ENCODE data around the gene RPS6KA2. TPM values are rescaled to one million over a fixed set of nuclear protein-coding genes. Genes with fewer than 3 reads are reported as not detected.
A peak's percentile ranks its signal among the peaks of the same experiment; 100 is the strongest.

The RPS6KA2 gene
- polyA plus RNA-seq, 1 donor (not counting 4 experiments of a cell fraction or from before 2014, with no cell fraction given): 8.2 TPM

GRCh38 chr6:166467436-166468000 is 159.5 kb downstream of the RPS6KA2 start:
- H3K4me2 ChIP-seq (ENCODE audit: control insufficient read depth, extremely low read depth, insufficient read depth, low read depth, low read length): no peak overlapping the region
- no peaks in the 10 kb centered on the region for H3K79me2 ChIP-seq (ENCODE audit: control insufficient read depth, insufficient read depth, low read length)
- H3K9ac ChIP-seq (ENCODE audit: control insufficient read depth, extremely low read depth, insufficient read depth, low read length): no peak overlapping the region
- H3K9me1 ChIP-seq (ENCODE audit: control insufficient read depth, extremely low read depth, insufficient read depth, low read length): no peaks in the 10 kb centered on the region
- no peaks in the 10 kb centered on the region for H3K36me3 ChIP-seq (ENCODE audit: control insufficient read depth in 2 of 2, extremely low read depth in 1 of 2, insufficient read depth in 2 of 2, low read length in 2 of 2)
- peaks cover 9% of the 10 kb centered on the region for H3K4me1 ChIP-seq (ENCODE audit: control insufficient read depth, extremely low read depth, insufficient read depth, low read length)
- no peak for DNase-seq (ENCODE audit: low read depth, low spot score)
- no peak overlapping the region for H3K4me3 ChIP-seq (ENCODE audit: control insufficient read depth in 2 of 3, extremely low read depth in 1 of 3, insufficient read depth in 2 of 3, low read depth in 1 of 3, low read length in 3 of 3)
- no peaks in the 10 kb centered on the region for H3K9me3 ChIP-seq (ENCODE audit: control insufficient read depth, low read depth, low read length)
- H2AFZ ChIP-seq (ENCODE audit: control insufficient read depth, low read length): no peak overlapping the region
- FAIRE-seq: no peak
- dilution Hi-C loops (cut with MboI; ENCODE audit: extremely low pct_ligation_motif_present, low sequenced_read_pairs): no loop called here
- TF ChIP-seq CTCF (optimal IDR thresholded peaks at IDR 0.05 in 1 of 3, IDR thresholded peaks at IDR 0.05 in 1 of 3, conservative IDR thresholded peaks at IDR 0.05 in 1 of 3; ENCODE audit: extremely low read depth in 1 of 3, insufficient read depth in 2 of 3, low read length in 3 of 3) (no peak), EZH2 (IDR thresholded peaks at IDR 0.05; ENCODE audit: low read length) (no peak)
- no peaks in the 10 kb centered on the region for H3K27me3 ChIP-seq (ENCODE audit: control insufficient read depth, extremely low read depth, insufficient read depth, low read length)
- no peak overlapping the region for H3K27ac ChIP-seq (ENCODE audit: control insufficient read depth, insufficient read depth, low read length)
- no peaks in the 10 kb centered on the region for H4K20me1 ChIP-seq (ENCODE audit: control insufficient read depth, extremely low read depth, insufficient read depth, low read length)

- FAIRE-seq (peak; percentile 32), DNase-seq (ENCODE audit: low read depth, low spot score) (peak; percentile 40)
- dilution Hi-C loops (cut with MboI; ENCODE audit: extremely low pct_ligation_motif_present, low sequenced_read_pairs): no loop called here
- H3K4me2 ChIP-seq (ENCODE audit: control insufficient read depth, extremely low read depth, insufficient read depth, low read depth, low read length): no peak overlapping the region
- no peak overlapping the region for H3K27ac ChIP-seq (ENCODE audit: control insufficient read depth, insufficient read depth, low read length)
- no peaks in the 10 kb centered on the region for H3K9me3 ChIP-seq (ENCODE audit: control insufficient read depth, low read depth, low read length)
- TF ChIP-seq CTCF (optimal IDR thresholded peaks at IDR 0.05 in 1 of 3, IDR thresholded peaks at IDR 0.05 in 1 of 3, conservative IDR thresholded peaks at IDR 0.05 in 1 of 3; ENCODE audit: extremely low read depth in 1 of 3, insufficient read depth in 2 of 3, low read length in 3 of 3): no peak
- TF ChIP-seq EZH2 (IDR thresholded peaks at IDR 0.05; ENCODE audit: low read length): no peak
- H3K9me1 ChIP-seq (ENCODE audit: control insufficient read depth, extremely low read depth, insufficient read depth, low read length): no peaks in the 10 kb centered on the region
- H3K27me3 ChIP-seq (ENCODE audit: control insufficient read depth, extremely low read depth, insufficient read depth, low read length): no peaks in the 10 kb centered on the region
- no peaks in the 10 kb centered on the region for H3K36me3 ChIP-seq (ENCODE audit: control insufficient read depth in 2 of 2, extremely low read depth in 1 of 2, insufficient read depth in 2 of 2, low read length in 2 of 2)
- no peak overlapping the region for H2AFZ ChIP-seq (ENCODE audit: control insufficient read depth, low read length)
- H3K4me3 ChIP-seq (ENCODE audit: control insufficient read depth in 2 of 3, extremely low read depth in 1 of 3, insufficient read depth in 2 of 3, low read depth in 1 of 3, low read length in 3 of 3): no peak overlapping the region
- H3K4me1 ChIP-seq (ENCODE audit: control insufficient read depth, extremely low read depth, insufficient read depth, low read length): peaks cover 9% of the 10 kb centered on the region
- H4K20me1 ChIP-seq (ENCODE audit: control insufficient read depth, extremely low read depth, insufficient read depth, low read length): no peaks in the 10 kb centered on the region
- no peak overlapping the region for H3K9ac ChIP-seq (ENCODE audit: control insufficient read depth, extremely low read depth, insufficient read depth, low read length)
- no peaks in the 10 kb centered on the region for H3K79me2 ChIP-seq (ENCODE audit: control insufficient read depth, insufficient read depth, low read length)
Measured at GRCh38 chr6:166466178-166467122, 160.6 kb downstream of the RPS6KA2 start.
